HL-60/S4 treated with retinoic acid at 250 ng/mL for 4 days and 3 days (cell line): ENCODE measurements around the gene MINAR1.
"Not testable (repeated sequence)": the region's sequence is repeated elsewhere in the genome, so short reads cannot be mapped to it uniquely, and the experiment has no call there.

Experiments
- in situ Hi-C: fragments of 300-500 bp; cut with MboI; formaldehyde crosslinking; loops from 2 replicates; pipeline ENCODE4 v1.7.0; 2022; ENCODE audit warnings: low sequenced_read_pairs

The MINAR1 gene

GRCh38 chr15:79431636-79432344, at the start of gene MINAR1:
Gene MINAR1 (plus strand): TSS chr15:79432336. CDS start chr15:79456148, 23,812 bp downstream.
- in situ Hi-C loops = no loop called here

- in situ Hi-C loops = no loop called here
These were observed 37.9 kb upstream of the MINAR1 start for GRCh38 chr15:79394231-79394630.

GRCh38 chr15:79396850-79397249, 35.3 kb upstream of the MINAR1 start:
- in situ Hi-C loops = no loop called here

- in situ Hi-C loops = no loop called here
These were observed 34.7 kb upstream of the MINAR1 start for GRCh38 chr15:79397269-79397910.

GRCh38 chr15:79399606-79400005, 32.5 kb upstream of the MINAR1 start:
- in situ Hi-C loops = no loop called here

- in situ Hi-C loops = no loop called here
These were observed 31.5 kb upstream of the MINAR1 start for GRCh38 chr15:79400650-79401049.

- in situ Hi-C loops = no loop called here
These were observed 30.8 kb upstream of the MINAR1 start for GRCh38 chr15:79401301-79401700.

GRCh38 chr15:79402136-79402535, 30.0 kb upstream of the MINAR1 start:
- in situ Hi-C loops = no loop called here

- in situ Hi-C loops = no loop called here
These were observed 28.6 kb upstream of the MINAR1 start for GRCh38 chr15:79403501-79403900.

GRCh38 chr15:79406210-79406609, 25.9 kb upstream of the MINAR1 start:
- in situ Hi-C loops = no loop called here

- in situ Hi-C loops = no loop called here
These were observed 24.1 kb upstream of the MINAR1 start for GRCh38 chr15:79408041-79408440.

- in situ Hi-C loops = no loop called here
These were observed 21.9 kb upstream of the MINAR1 start for GRCh38 chr15:79410237-79410636.

- in situ Hi-C loops = no loop called here
These were observed 20.1 kb upstream of the MINAR1 start for GRCh38 chr15:79412010-79412409.

GRCh38 chr15:79412429-79412828, 19.7 kb upstream of the MINAR1 start:
- in situ Hi-C loops = no loop called here

- in situ Hi-C loops = no loop called here
These were observed 15.3 kb upstream of the MINAR1 start for GRCh38 chr15:79416876-79417275.

- in situ Hi-C loops = no loop called here
These were observed 13.3 kb upstream of the MINAR1 start for GRCh38 chr15:79418693-79419279.

GRCh38 chr15:79425591-79426295, 6.4 kb upstream of the MINAR1 start:
- in situ Hi-C loops = no loop called here

GRCh38 chr15:79426899-79427298, 5.2 kb upstream of the MINAR1 start:
- in situ Hi-C loops = not testable (repeated sequence)

- in situ Hi-C loops = no loop called here
These were observed 4.1 kb upstream of the MINAR1 start for GRCh38 chr15:79427781-79428598.

GRCh38 chr15:79430901-79431635, 1.1 kb upstream of the MINAR1 start:
- in situ Hi-C loops = no loop called here
